ENCODE data around the gene SLC34A1. TPM values are rescaled to one million over a fixed set of nuclear protein-coding genes. Genes with fewer than 3 reads are reported as not detected.
"Not testable (repeated sequence)": the region's sequence is repeated elsewhere in the genome, so short reads cannot be mapped to it uniquely, and the experiment has no call there.

The SLC34A1 gene
- polyA plus RNA-seq, 6 donors from 2014 or later, result not detected

GRCh38 chr5:177358370-177358819 is 25.8 kb upstream of the SLC34A1 start:
- Mint-ChIP-seq H3K36me3 (peaks cover 0 to 6% of the 10 kb centered on the region in 2 donors), H3K4me1 (peaks cover 65 to 74% (median 71%) of the 10 kb centered on the region in 3 donors), H3K4me3 (peak overlapping the region; percentile 77 to 96 (median 90)), H3K27me3 (no peaks in the 10 kb centered on the region), H3K27ac (peak overlapping the region; percentile 88 to 99 (median 94)), H3K9me3 (peaks cover 0 to 4% (median 0%) of the 10 kb centered on the region in 7 donors)
- DNase-seq (no peak), ATAC-seq (ENCODE audit: low read depth in 2 of 2) (no peak)

- Mint-ChIP-seq H3K27me3 (no peaks in the 10 kb centered on the region), H3K9me3 (peaks cover 0 to 4% (median 0%) of the 10 kb centered on the region in 7 donors), H3K4me1 (peaks cover 71 to 80% (median 72%) of the 10 kb centered on the region in 3 donors), H3K27ac (peak overlapping the region in 4 of 6 donors; percentile 26 to 99 (median 86)), H3K36me3 (peaks cover 0 to 6% of the 10 kb centered on the region in 2 donors), H3K4me3 (peak overlapping the region; percentile 77 to 96 (median 90))
- DNase-seq, result no peak
- no peak for ATAC-seq (ENCODE audit: low read depth in 2 of 2)
Observed at GRCh38 chr5:177359451-177359851, 24.8 kb upstream of the SLC34A1 start.

DNA sequence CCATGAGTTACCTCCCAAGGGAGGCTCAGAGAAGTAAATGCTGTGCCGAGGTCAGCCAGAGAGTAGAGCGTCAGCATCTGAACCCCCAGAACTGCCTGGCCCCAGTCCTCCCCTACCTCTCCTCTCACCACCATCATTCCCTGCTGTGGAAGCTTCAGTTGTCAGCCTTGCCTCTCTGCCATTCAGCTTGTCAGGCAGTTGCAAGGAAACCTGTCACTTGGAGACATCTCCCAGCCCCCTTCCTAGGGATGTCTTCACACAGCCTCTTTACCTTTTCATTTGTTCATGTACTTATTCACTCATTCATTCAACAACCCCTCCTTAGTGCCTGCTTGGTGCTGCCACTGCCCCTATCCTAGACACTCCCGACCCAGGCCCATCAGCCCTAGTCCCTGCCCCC is 24.4 kb upstream of the SLC34A1 start:
- H3K36me3 Mint-ChIP-seq, result peaks cover 0 to 6% of the 10 kb centered on the region in 2 donors
- ATAC-seq (ENCODE audit: low read depth in 2 of 2) (no peak), DNase-seq (no peak)
- H3K4me1 Mint-ChIP-seq, result peaks cover 70 to 84% (median 74%) of the 10 kb centered on the region in 3 donors
- H3K27me3 Mint-ChIP-seq, result no peaks in the 10 kb centered on the region
- H3K27ac Mint-ChIP-seq, result peak overlapping the region in 3 of 6 donors; percentile 88 to 94 (median 90)
- H3K4me3 Mint-ChIP-seq, result peak overlapping the region; percentile 77 to 96 (median 88)
- peaks cover 0 to 4% (median 0%) of the 10 kb centered on the region in 7 donors for H3K9me3 Mint-ChIP-seq

DNA sequence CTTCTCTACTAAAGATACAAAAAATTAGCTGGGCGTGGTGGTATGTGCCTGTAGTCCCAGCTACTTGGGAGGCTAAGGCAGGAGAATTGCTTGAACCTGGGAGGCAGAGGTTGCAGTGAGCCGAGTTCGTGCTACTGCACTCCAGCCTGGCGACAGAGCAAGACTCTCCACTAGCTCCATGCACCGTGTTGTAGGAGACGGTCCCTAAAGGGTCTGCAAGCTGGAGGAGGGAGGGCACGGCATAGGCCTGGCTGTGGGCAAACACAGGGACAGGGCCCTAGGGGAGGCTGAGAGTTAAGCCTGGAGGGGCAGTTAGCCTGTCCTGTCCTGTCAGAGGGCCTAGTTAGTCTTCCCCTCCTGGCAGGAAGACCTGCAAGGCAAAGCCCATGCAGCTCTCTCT is 23.5 kb upstream of the SLC34A1 start:
- not testable (repeated sequence) for H3K9me3 Mint-ChIP-seq; H3K27me3 Mint-ChIP-seq; ATAC-seq (ENCODE audit: low read depth in 2 of 2); DNase-seq; H3K36me3 Mint-ChIP-seq
- peaks cover 64 to 87% (median 75%) of the 10 kb centered on the region in 3 donors for H3K4me1 Mint-ChIP-seq
- peak overlapping the region in 2 of 6 donors; percentile 76 to 94 for H3K27ac Mint-ChIP-seq
- peak overlapping the region in 5 of 8 donors; percentile 8 to 86 (median 64) for H3K4me3 Mint-ChIP-seq

DNA sequence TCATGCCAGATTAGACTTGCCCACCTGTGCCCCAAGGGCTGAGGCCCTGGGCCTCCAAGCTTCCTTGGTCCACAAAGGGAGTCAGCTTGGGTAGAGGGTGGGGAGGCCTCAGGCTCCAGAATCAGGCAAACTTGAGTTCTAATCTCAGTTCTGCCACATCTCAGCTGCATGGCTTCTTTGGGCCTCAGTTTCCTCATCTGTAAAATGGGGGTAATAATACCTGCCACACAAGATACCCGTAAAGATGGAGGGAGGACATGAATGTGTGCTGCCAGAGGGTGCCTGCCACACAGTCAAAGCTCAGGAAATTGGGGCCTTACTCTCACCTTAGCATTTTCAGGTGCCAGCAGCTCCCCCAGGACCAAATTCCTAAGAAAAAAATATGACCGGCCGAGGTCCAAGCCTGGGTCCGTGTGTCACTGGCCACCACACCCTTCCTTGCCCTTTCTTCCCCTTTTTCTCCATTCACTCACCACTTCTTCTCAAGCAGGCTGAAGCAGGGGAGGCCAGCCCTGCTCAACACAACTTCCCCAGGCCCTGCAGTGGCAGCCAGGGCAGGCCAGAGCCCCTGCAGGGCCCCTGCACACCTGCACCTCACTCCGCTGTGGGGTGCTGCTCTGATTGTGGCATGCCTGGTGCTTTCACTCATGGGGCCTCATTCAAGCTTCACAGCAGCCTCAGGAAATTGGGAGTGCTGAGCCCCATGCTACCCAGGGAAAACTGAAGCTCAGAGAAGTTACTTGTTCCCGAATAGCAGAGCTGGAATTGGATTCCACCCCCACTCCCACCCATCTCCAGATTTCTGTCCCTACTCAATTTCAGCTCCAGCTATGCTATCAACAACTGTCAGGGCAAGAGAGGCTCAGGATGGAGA is 22.6 kb upstream of the SLC34A1 start:
- peak overlapping the region; percentile 64 to 89 (median 83) for H3K4me3 Mint-ChIP-seq
- peaks cover 59 to 80% (median 70%) of the 10 kb centered on the region in 3 donors for H3K4me1 Mint-ChIP-seq
- peak overlapping the region; percentile 32 to 94 (median 84) for H3K27ac Mint-ChIP-seq
- DNase-seq (peak; percentile 43), ATAC-seq (ENCODE audit: low read depth in 2 of 2) (peak; percentile 29 to 43)
- H3K9me3 Mint-ChIP-seq, result peaks cover 0 to 4% (median 0%) of the 10 kb centered on the region in 7 donors
- H3K36me3 Mint-ChIP-seq, result peaks cover 0 to 6% of the 10 kb centered on the region in 2 donors
- no peaks in the 10 kb centered on the region for H3K27me3 Mint-ChIP-seq

DNA sequence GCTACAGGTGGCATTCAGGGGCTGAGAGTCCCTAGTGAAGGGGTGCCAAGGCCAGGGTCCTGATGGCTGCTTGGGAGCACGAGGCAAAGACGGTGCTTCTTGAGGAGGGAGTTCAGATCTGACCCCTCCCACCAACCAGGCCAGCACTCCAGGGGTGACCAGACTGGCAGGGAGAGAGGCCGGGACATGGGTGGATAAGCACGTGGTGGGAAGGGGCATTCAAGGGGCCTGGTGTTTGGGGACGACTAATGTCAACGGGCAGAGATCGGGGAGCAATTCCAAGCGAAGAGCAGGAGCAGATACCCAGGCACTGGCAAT is 22.0 kb upstream of the SLC34A1 start:
- H3K4me1 Mint-ChIP-seq, result peaks cover 53 to 74% (median 65%) of the 10 kb centered on the region in 3 donors
- H3K36me3 Mint-ChIP-seq, result peaks cover 0 to 6% of the 10 kb centered on the region in 2 donors
- H3K27ac Mint-ChIP-seq, result peak overlapping the region in 4 of 6 donors; percentile 67 to 94 (median 84)
- ATAC-seq (ENCODE audit: low read depth in 2 of 2) (no peak), DNase-seq (no peak)
- peak overlapping the region in 7 of 8 donors; percentile 64 to 89 (median 83) for H3K4me3 Mint-ChIP-seq
- H3K9me3 Mint-ChIP-seq, result peaks cover 0 to 4% (median 0%) of the 10 kb centered on the region in 7 donors
- H3K27me3 Mint-ChIP-seq, result no peaks in the 10 kb centered on the region

- Mint-ChIP-seq H3K9me3 (no peaks in the 10 kb centered on the region), H3K27ac (peak overlapping the region; percentile 49 to 94 (median 83)), H3K27me3 (no peaks in the 10 kb centered on the region), H3K36me3 (peaks cover 0 to 6% of the 10 kb centered on the region in 2 donors), H3K4me1 (peaks cover 47 to 70% (median 59%) of the 10 kb centered on the region in 3 donors), H3K4me3 (peak overlapping the region; percentile 45 to 92 (median 83))
- DNase-seq (no peak), ATAC-seq (ENCODE audit: low read depth in 2 of 2) (peak; percentile 57 to 62)
Observed at GRCh38 chr5:177362610-177363507, 21.4 kb upstream of the SLC34A1 start.

GRCh38 chr5:177363565-177363964 is 20.7 kb upstream of the SLC34A1 start:
- peaks cover 50 to 66% (median 57%) of the 10 kb centered on the region in 3 donors for H3K4me1 Mint-ChIP-seq
- H3K36me3 Mint-ChIP-seq, result peaks cover 4 to 12% of the 10 kb centered on the region in 2 donors
- DNase-seq, result no peak
- H3K9me3 Mint-ChIP-seq, result no peaks in the 10 kb centered on the region
- ATAC-seq (ENCODE audit: low read depth in 2 of 2), result no peak
- no peaks in the 10 kb centered on the region for H3K27me3 Mint-ChIP-seq
- H3K27ac Mint-ChIP-seq, result no peak overlapping the region
- peak overlapping the region in 6 of 8 donors; percentile 56 to 92 (median 83) for H3K4me3 Mint-ChIP-seq

DNA sequence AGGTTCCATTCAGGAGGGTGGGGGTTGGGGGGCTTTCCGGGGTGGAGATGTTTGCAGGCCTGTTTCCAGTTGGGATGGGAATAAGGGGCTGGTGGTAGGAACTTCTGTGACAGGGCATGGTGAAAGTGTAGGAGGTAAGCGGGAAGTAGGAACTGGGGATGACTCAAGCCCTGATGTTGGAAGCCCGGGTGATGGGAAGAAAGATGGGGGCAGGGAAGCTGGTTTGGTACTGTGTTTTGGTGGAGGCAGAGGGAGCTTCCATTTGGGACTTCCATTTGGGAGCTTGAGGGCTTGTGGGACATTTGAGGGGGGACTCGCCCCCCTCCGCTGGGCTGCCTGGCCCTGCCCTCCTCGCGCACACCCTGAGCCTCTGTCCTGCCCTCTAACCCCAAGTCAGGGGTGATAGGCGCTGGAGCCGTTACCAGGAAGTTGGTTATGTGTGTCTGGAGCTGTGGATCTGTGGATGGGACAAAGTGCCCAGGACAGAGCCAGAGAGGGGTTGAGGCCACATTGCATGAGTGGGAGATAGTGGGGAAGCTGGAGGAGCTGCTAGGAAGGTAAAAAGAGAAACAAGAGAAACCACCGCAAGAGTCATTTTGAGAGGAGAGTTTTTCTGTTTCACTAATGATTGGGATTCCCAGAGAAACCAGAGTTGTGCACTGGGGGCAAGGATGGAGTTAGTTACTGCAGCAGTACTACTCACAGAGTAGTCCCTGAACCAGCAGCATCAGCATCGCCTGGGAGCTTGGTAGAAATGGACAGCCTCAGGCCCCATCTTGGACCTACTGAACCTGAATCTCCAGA is 19.9 kb upstream of the SLC34A1 start:
- ATAC-seq (ENCODE audit: low read depth in 2 of 2) (no peak), DNase-seq (no peak)
- Mint-ChIP-seq H3K9me3 (no peaks in the 10 kb centered on the region), H3K27me3 (no peaks in the 10 kb centered on the region), H3K36me3 (peaks cover 4 to 20% of the 10 kb centered on the region in 2 donors), H3K27ac (peak overlapping the region in 1 of 6 donors; percentile 12), H3K4me1 (peaks cover 50 to 65% (median 57%) of the 10 kb centered on the region in 3 donors), H3K4me3 (peak overlapping the region in 5 of 8 donors; percentile 6 to 73 (median 35))

DNA sequence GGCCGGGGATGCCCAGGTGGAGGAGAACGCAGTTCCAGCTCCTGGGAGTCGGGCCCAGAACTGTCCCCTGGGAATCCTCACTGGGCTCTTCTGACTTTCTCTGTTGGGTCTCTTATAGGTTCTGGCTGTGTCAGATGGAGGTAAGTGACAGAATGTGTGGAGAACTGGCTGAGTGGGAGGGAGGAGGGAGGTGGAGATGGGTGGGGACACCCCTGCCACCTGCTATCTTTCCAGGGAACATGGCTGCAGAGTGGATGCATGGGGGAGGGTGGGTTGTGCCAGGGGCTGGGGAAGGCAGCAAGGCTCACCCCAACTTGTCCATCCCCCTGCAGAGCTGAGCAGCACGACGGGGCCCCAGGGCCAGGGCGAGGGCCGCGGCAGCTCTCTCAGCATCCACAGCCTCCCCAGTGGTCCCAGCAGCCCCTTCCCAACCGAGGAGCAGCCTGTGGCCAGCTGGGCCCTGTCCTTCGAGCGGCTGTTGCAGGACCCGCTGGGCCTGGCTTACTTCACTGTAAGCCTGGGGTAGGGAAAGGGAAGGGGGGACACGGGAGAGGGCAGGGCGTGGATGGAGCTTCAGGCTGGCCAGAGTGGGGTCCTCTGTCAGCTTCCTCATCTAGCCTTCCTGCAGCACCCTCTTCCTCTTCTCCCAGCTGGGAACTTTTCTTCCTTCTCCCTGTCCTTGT is 18.2 kb upstream of the SLC34A1 start:
- H3K27ac Mint-ChIP-seq, result peak overlapping the region in 2 of 6 donors; percentile 24 to 74
- no peaks in the 10 kb centered on the region for H3K27me3 Mint-ChIP-seq
- H3K9me3 Mint-ChIP-seq, result no peaks in the 10 kb centered on the region
- peak overlapping the region in 2 of 8 donors; percentile 44 to 64 for H3K4me3 Mint-ChIP-seq
- no peak for DNase-seq
- H3K4me1 Mint-ChIP-seq, result peaks cover 45 to 57% (median 53%) of the 10 kb centered on the region in 3 donors
- ATAC-seq (ENCODE audit: low read depth in 2 of 2), result no peak
- H3K36me3 Mint-ChIP-seq, result peaks cover 4 to 16% of the 10 kb centered on the region in 2 donors

GRCh38 chr5:177366528-177367322 is 17.5 kb upstream of the SLC34A1 start:
- H3K4me3 Mint-ChIP-seq, result peak overlapping the region in 1 of 8 donors; percentile 64
- peaks cover 47 to 55% (median 53%) of the 10 kb centered on the region in 3 donors for H3K4me1 Mint-ChIP-seq
- H3K27ac Mint-ChIP-seq, result no peak overlapping the region

More at GRCh38 chr5:177366528-177367322, 17.5 kb upstream of the SLC34A1 start:
- no peak for DNase-seq
- peaks cover 4 to 16% of the 10 kb centered on the region in 2 donors for H3K36me3 Mint-ChIP-seq
- H3K9me3 Mint-ChIP-seq, result no peaks in the 10 kb centered on the region
- ATAC-seq (ENCODE audit: low read depth in 2 of 2), result no peak
- no peaks in the 10 kb centered on the region for H3K27me3 Mint-ChIP-seq
